Stimulated activated naive CD4-positive, alpha-beta T cell (primary cell): ENCODE data around the gene KCNK13.

Source experiments
- DNase-seq, 6 experiments: peaks; one replicate each; lab custom pipeline; 2025; lab: John Stamatoyannopoulos, UW

The KCNK13 gene

DNA sequence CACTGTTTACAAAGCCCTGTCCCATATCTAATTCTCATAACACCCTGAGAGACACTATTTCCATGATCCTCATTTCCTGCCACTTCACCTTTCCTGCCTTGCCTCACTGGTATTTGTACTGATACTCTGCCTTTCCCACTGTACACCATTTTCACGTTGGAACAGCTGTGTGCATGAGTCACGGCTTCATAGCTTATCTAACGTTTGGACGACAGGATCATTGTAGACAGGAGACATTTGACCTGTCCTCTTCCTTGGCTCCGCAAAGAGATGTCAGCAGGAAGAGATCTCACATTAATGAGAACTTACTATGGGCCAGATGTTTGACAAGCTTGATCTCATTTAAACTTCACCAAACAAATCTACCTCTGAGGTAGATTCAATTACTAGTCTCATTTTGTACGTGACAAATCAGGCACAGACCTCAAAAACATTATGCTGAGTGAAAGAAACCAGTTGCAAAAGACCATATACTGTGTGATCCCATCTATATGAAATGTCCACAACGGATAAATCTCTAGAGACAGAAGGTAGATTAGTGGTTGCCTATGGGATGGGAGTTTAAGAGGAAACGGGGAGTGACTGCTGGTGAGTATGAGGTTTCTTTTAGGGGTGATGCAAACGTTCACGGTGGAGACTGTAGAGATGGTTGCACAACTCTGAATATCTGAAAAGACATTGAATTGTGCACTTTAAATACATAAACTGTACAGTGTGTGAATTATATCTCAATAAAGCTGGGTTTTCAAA, 71.2 kb downstream of the KCNK13 start:
- no peak for DNase-seq

DNA sequence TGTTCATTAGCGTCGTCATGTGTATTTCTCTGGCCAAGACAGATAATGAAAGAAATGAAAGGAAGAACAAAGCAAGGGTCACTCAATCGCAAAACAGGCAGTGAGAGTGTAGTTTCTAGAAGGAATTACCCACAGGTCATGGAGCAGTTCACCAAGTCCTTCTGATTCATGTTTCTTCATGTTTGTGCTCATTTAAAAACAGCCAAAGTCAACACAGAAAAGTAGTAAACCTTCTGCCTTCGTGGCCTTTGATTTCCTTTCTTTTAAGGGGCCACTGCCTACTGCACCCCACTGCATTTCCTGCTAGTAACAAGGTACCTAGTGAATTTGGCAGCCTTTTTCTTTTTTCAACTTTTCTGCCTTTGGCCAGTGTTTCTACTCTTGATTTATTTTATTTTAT, 75.1 kb downstream of the KCNK13 start:
- no peak for DNase-seq

DNA sequence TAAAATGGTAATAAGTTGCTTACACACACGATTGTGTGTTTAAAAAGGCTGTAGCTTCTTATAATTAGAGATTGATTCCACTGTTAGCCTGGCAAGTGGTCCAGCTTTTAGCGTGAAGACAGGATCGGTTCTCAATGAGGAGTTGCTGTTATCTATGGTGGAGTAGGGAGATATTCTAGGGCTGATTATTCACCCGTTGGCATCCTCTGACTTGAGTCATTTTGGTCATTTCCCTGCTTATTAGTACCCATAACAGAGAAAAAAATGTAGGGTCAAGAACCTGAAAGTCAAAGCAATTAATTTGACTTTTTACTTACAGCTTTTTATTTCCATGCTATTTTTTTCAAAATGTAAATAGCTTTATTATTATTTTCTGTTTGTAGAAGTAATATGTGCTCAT, 76.0 kb downstream of the KCNK13 start:
- no peak for DNase-seq

DNA sequence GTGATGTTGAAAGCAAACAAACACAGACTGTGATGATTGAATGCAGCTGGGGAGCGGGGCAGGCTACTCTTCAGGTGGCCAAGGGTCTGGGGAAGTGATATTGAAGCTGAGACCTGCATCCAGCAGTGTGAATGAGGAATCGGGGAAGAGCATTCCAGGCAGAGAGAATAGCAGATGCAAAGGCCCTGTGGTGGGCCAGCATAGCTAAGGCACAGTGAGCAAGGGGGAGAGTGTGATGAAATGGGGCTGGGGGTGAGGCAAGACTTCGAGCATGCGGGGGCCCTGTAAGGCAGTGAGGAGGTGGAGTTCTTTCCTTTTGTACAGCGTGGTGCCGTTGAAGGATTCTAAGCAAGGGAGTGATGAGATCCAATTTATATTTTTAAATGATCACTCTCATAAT, 77.4 kb downstream of the KCNK13 start:
- DNase-seq: no peak

DNA sequence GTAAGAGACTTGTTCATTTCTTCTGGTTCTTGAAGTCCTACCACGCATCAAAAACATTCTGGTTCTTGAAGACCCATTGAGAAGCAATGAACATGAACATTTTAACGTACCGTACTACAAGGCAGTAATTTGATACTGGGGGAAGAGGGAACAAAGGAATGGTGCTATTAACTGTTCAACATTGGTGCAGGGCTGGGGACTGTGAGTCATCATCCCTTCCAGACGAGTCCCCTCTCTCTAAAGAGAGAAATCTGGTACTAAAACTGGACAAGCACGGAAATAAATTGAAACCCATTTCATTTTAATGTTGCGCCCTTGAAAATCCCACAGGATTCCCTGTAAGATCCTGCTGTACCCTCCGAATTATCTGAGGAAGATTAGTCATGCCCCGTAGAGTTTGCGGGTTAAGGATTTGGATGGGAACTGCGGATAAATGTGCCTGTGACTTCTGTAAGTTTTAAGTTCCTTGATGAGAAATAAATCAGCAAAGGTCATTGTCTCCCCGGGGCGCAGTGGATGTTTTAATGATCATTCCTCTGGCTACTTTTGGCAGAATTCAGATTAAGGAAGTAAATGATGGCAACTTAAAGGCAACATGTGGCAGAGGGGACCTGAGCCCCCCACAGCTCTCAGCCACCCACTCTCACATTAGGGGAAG, 78.6 kb downstream of the KCNK13 start:
- DNase-seq: no peak

DNA sequence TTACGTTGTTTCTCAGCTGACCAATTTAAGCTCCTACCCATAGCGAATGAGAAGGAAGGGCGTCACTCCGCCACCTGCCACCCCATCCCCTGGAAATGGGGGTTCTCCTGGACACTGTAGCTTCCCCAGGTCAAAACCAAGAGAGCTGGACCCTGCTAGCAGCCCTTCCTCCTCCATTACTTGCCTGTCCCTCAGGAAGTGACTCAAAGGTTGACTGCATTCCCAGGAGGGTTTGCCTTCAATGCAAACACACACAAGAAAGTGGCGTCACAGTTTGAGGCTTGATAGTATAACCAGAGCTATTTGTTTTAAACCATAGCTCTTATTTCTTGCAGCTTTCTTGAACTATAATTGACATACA, 79.1 kb downstream of the KCNK13 start:
- no peak for DNase-seq

DNA sequence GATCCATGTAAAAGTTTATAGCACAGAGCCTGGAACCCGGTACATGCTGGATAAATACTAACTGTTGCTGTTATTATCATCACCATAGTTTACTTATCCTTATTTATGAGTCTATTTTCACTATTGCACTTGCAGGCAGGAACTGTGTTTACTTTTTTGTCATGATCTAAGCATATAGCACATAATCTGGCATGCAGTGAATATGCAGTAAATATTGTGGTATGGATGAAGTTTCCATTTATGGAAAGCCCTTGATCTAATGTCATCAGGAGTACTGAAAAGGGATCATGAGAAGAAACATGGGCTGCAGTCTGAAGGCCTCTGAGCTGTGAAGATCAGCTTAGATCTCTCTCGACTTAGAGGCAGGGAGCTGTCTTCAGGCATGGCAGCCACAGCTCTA, 91.6 kb downstream of the KCNK13 start:
- DNase-seq: no peak

DNA sequence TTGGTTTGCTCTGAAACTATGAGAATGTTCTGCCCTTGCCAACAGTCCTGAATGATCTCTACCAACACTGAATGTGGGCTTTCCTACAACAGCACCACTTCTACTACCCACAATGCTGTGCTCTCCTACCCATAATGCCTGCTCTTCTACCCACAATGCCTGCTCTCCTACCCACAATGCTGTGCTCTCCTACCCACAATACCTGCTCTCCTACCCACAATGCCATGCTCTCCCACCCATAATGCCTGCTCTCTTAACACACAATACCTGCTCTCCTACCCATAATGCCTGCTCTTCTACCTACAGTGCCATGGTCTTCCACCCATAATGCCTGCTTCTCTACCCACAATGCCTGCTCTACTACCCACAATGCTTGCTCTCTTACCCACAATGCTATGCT, 92.3 kb downstream of the KCNK13 start:
- DNase-seq: no peak

DNA sequence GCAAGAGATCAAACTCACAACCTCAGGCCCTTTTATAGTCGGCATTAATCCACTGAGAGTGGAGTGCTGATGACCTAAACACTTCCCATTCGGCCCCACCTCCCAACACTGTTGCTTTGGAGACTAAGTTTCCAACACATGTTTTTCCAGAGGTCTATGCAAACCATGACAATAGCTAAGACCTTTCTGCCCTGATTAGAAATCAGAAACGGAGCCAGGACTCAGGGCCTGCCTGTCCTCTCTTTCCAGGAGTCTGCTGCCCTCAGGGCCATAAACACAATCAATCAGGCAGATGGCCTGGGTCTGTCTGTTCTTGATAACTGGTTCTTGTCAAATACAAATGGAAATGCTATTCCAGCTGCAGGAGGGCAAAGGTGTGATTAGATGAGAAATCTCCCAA, 97.4 kb downstream of the KCNK13 start:
- DNase-seq: no peak

DNA sequence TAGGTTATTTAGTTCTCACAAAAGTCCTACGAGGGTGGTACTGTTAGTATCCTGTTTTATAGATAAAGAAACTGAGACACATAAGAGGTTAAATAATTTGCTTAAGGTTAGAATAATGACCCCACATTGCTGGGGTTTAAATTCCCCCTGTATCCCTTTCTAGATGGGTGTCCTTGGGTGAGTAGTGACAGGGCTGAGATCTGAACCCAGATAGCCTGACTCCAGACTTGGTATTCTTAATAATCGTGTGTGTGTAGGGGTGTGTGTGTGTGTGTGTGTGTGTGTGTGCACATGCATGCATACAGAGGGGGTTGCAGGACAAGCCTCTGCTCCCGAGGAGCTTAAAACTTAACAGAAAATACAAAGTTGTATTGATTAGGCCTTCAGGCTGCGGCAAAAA, 97.9 kb downstream of the KCNK13 start:
- no peak for DNase-seq

DNA sequence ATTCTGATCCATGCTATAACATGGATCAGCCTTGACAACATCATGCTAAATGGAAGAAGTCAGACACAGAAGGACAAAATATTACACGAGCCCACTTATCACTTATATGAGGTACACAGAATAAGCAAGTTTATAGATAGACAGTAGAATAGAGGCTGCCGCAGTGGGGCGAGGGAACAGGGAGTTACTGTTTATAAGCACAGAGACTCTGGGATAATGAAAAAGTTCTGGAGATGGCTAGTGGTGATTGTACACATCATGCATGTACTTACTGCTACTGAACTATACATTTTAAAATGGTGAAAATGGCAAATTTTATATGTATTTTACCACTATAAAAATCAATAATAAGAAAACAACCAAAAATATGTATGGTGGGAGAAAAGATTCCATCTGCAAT, 99.3 kb downstream of the KCNK13 start:
- DNase-seq: no peak

DNA sequence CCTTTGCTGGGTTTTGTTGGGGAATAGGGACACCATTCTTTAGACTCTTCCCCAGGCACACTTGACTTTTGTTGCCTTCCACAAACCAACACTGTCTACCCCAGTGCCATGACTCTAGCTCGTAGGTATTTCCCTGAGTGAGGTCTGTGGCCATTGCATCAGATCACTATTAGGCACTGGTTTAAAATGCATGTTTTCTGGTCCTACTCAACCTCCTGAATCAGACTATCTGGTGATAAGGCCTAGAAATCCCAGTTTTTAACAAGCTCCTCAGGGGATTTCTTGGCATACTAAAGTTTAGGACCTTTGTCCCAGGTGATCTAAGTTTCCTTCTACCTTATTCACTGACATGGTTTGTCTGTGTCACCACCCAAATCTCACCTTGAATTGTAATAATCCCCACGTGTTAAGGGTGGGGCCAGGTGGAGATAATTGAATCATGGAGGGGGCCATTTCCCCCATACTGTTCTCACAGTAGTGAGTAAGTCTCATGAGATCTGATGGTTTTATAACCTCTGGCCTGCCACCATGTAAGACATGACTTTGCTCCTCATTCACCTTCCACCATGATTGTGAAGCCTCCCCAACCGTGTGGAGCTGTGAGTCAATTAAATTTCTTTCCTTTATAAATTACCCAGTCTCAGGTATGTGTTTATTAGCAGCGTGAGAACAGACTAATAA, 106.8 kb downstream of the KCNK13 start:
- no peak for DNase-seq

DNA sequence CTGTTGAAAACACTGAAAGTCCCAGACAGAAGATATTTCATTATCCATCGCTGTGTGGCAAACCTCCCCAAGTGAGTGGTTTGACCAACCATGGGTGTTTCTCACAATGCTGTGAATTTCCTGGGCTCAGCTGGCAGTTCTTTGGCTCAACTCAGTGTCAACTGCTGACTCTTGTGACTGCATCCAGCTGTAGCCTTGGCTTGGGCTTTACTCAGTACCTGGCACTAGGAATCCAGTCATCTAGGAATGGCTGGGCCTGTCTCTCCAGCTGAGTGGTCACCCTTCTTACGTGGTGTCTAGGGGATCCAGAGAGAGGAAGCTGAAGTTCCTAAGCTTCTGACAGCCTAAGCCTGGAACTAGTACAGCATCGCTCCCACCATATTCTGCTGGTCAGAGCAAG, 113.8 kb downstream of the KCNK13 start:
- no peak for DNase-seq

DNA sequence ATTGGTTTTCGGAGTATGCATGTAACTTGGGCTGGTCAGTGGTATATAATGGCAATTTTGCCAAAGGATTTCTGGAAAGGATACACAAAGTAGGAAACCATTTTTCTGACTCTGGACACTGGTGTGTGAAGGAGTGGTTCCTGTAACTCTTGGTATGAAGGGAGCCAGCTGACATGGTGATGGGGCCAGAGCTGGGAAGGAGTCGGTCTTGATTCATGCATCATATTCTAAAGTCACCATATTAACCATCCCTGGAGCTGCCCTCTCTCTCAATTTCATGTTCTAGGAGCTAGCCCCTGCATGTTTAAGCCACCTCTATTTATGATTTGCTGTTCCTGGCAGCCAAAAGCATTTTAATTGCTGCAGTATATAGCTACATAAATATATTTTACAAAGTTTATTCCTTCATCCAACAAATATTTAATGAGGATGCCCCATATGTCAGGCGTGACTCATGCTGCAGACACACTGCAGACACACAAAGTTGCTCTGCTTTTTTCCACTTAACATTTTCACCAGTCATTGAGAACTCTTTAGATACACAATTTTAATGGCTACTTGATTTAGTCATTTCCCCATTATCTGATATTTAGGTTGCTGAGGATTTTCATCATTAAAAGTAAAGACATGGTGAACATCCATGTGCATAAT, 115.9 kb downstream of the KCNK13 start:
- no peak for DNase-seq

DNA sequence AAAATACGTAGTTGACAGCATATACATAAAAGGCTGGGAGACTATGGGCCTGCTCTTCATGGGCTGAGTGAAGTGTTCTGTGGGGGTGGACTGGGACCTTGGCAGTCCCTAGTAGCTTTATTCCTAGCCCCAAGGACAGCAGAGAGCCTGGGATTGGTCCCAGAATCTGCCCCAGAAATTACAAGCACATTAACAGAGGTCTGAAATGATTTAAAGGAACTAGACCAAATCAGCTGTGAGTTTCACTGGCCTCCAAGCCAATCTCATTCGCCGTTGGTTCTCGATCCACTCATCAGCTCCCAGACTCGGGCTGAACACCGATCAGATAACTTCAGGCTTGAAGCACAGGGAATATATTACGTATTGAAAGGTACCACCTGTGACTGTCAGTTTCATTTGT, 117.6 kb downstream of the KCNK13 start:
- no peak for DNase-seq

DNA sequence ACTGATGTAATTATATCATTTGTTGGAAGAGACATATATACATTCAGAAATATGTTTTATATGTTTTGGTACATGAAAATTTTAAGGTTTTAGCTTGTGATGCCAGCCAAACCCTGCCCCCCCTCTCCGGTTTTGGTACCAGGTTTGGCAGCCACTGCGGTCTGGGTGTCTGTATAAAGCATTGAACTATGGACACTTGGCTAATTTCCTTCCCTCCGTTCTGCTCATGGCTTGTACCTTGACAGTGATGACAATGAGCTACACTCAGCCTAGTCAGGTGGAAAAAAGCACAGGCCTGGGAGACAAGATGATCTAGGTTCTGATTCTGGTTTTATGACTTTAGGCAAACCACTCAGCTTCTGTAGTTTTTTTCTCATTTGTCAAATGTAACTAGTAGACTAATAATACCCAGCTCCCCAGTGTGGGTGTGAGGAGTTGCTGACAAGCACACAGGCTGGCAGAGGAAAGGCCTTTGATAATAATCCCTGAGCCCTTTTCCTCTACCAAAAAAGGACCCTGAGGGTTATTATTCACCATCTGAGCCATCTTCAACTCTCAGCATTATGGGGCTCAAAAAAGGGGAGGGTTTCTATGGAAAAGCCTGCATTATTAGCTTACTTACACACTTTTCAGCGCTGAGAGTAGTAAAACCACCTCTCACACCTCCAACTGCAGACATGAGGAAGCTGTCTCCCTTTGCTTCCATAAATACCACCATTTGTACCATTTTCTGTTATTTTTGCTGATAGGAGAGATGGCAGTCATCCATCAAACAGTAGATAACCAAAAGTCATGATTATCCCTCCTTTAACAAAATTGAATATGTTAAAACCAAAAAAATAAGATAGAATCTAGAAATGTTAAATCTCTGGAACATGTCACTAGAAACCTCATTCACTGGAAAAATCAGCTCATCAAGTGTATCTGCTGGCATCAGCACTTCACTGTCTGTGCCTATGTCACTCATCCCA, 118.3 kb downstream of the KCNK13 start:
- DNase-seq: no peak

DNA sequence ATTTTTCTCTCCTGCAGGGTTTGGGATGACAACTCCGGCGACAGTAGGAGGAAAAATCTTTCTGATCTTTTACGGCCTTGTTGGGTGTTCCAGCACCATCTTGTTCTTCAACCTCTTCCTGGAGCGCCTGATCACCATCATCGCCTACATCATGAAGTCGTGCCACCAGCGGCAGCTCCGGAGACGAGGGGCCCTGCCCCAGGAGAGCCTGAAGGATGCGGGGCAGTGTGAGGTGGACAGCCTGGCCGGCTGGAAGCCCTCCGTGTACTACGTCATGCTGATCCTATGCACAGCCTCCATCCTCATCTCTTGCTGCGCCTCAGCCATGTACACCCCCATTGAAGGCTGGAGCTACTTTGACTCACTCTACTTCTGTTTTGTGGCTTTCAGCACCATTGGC, 122.3 kb downstream of the KCNK13 start:
- DNase-seq: no peak

DNA sequence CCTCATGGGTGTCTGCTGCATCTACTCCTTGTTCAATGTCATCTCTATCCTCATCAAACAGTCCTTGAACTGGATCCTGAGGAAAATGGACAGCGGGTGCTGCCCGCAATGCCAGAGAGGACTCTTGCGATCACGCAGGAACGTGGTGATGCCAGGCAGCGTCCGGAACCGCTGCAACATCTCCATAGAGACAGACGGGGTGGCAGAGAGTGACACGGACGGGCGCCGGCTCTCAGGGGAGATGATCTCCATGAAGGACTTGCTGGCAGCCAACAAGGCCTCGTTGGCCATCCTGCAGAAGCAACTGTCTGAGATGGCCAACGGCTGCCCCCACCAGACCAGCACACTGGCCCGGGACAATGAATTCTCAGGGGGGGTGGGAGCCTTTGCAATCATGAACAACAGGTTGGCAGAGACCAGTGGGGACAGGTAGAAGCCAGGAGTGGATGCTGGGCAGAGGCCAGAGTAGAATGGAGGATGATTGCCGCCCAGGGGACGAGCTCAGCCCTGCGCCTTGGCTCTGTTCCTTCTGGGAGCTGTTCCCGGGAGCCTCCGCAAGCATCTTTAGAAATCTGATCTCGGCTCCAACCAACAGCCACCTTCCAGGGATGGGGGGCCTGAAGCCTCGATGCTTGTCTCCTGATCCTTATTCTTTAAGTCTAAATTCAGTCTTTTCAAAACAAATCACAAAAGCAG, 122.9 kb downstream of the KCNK13 start:
- no peak for DNase-seq

DNA sequence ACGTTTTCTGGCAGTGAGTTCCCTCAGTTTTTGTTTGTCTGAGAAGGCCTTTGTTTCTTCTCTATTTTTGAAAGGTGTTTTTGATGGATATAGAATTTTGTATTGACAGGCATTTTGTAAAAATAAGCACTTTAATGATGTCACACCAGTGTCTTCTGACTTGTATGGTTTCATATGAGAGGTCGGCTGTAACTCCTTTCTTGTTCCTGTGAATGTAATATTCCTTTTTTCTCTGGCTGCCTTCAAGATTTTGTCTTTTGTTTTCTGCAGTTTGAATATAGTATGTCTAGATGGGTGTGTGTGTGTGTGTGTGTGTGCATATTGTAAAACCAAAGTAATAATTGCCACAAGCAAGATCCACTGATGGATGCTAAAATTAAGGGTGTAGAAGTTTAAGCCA, 126.8 kb downstream of the KCNK13 start:
- no peak for DNase-seq

DNA sequence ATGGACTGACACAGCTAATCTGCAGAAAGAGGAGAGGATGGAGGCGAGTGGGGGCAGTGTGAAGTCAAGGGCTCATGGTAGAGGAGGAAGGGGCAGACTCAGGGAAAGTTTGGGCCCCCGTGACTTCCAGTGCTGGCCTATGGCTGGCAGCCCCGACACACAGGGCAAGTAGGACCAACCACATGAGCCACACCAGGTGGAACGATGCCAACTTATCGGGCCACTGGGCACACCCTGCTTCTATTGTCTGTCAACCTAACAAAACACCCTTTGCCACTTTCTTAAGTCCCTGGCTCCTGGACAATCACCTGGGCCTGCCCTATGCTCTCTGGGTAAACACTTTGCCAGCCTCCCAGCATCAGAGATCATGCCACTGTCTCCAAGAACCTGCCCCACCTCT, 129.4 kb downstream of the KCNK13 start:
- no peak for DNase-seq

DNA sequence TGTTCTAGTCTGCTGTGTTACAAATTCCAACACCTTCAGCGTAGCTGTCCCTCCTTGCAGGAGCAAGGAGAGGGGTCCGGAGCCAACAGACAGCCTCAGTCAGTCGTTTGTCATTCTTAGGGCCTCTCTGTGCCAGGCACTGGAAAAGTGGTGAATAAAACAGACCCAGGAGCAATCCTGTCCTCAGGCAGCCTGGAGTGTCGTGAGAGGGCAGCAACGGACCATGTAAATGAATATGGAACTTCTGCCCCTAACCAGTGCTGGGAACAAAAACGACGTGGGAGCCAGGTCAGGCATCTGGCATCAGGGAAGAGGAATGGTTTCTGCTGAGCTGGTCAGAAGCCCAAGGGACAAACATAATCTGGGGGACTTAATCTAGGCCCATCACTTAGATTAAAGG, 129.8 kb downstream of the KCNK13 start:
- no peak for DNase-seq
